ENCODE measurements around the gene C6orf15.

- TF ChIP-seq, protein P1, sequence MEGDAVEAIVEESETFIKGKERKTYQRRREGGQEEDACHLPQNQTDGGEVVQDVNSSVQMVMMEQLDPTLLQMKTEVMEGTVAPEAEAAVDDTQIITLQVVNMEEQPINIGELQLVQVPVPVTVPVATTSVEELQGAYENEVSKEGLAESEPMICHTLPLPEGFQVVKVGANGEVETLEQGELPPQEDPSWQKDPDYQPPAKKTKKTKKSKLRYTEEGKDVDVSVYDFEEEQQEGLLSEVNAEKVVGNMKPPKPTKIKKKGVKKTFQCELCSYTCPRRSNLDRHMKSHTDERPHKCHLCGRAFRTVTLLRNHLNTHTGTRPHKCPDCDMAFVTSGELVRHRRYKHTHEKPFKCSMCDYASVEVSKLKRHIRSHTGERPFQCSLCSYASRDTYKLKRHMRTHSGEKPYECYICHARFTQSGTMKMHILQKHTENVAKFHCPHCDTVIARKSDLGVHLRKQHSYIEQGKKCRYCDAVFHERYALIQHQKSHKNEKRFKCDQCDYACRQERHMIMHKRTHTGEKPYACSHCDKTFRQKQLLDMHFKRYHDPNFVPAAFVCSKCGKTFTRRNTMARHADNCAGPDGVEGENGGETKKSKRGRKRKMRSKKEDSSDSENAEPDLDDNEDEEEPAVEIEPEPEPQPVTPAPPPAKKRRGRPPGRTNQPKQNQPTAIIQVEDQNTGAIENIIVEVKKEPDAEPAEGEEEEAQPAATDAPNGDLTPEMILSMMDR (IDR thresholded peaks at IDR 0.05; ENCODE audit: low read length) = peak; percentile 28; the same call in 1 of the 2 replicates
- TF ChIP-seq EZH2phosphoT487 (IDR thresholded peaks at IDR 0.05; ENCODE audit: low read length) = no peak
Measured at GRCh38 chr6:31070711-31071197, 41.6 kb downstream of the C6orf15 start.

Measured in MM.1S (cell line).